ENCODE results near the gene MEI1.
A peak's percentile ranks its signal among the peaks of the same experiment; 100 is the strongest.

The MEI1 gene

DNA sequence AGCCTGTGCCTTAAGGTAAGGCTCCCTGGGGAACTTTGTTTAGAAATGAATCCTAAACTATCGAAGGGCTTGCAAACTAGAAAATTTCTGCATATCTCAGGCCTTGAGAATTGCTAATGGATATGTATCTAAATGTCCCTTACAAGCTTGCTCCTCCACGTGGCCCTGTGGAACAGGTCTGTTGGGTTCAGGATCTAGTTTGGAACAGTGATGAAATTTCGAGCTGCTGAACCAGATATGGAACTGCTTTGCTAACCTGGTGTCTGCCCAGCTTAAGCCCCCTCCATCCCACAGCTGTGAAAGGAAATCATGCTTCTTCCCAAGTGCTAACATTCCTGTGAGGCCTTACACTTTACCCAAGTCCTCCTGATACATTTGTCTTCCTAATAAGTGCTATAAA, 145.2 kb downstream of the MEI1 start:
- H3K4me1 ChIP-seq (ENCODE audit: control insufficient read depth, low read length) = peaks cover 93% of the 10 kb centered on the region

DNA sequence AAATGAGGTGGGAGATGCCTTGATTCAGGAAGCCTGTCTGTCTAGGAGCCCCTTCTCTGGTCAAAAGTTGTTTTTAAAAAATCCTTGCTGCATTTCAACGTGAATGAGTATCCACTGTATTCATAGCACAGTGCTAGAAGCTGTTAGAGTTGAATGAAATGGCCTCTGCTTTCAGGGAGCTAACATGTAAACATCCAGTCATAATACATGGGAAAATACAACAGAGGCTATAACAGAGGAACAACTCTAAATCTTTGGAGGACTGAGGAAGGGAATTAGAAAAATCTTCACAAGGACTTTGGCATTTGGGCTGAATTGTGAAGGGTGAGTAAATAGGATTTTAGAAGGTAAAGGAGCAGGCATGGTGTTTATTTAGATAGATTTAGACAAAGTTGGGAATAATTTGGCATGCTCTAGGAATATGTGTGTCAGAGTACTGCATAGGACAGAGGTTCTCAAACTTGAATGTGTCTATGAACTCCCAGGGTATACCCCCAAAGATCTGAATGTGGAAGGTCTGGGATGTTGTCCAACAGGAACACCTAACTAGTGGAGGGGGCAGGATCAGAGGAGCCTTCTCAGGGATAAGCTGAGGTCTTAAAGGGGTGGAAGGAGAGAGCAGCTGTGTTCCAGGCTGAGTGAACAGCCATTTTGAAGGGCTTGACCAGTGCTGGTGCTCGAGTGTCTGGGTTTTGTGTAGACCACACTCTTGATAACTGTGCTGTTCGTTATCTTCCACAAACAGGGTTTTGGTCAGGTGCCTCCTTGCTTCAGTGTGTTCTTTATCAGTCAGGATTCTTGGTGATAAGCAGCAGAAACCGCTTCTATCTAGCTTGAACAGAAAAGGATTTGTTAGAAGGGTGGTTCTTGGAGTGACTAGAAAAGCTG, 146.3 kb downstream of the MEI1 start:
- Histone ChIP-seq H3K9me3 (ENCODE audit: control insufficient read depth, insufficient read depth, low read length) (no peaks in the 10 kb centered on the region), H3K79me2 (ENCODE audit: control insufficient read depth, low read length) (peaks cover 99% of the 10 kb centered on the region), H3K4me1 (ENCODE audit: control insufficient read depth, low read length) (peaks cover 85% of the 10 kb centered on the region), H4K20me1 (ENCODE audit: control insufficient read depth, insufficient read depth, low read depth, low read length) (peaks cover 54% of the 10 kb centered on the region), H3K9me2 (replicated peaks; ENCODE audit: control insufficient read depth, low read length) (no peaks in the 10 kb centered on the region), H3F3A (ENCODE audit: control insufficient read depth, insufficient read depth) (peaks cover 14% of the 10 kb centered on the region), H3K4me2 (ENCODE audit: low read length) (peak overlapping the region; percentile 58), H3K27me3 (ENCODE audit: control insufficient read depth, low read length) (no peaks in the 10 kb centered on the region), H3K27ac (ENCODE audit: low read depth, low read length) (peak overlapping the region; percentile 56), H3K36me3 (ENCODE audit: control insufficient read depth, low read length) (peaks cover 87% of the 10 kb centered on the region), H3K4me3 (ENCODE audit: low read length) (peak overlapping the region; percentile 39)
- TF ChIP-seq, protein P1, sequence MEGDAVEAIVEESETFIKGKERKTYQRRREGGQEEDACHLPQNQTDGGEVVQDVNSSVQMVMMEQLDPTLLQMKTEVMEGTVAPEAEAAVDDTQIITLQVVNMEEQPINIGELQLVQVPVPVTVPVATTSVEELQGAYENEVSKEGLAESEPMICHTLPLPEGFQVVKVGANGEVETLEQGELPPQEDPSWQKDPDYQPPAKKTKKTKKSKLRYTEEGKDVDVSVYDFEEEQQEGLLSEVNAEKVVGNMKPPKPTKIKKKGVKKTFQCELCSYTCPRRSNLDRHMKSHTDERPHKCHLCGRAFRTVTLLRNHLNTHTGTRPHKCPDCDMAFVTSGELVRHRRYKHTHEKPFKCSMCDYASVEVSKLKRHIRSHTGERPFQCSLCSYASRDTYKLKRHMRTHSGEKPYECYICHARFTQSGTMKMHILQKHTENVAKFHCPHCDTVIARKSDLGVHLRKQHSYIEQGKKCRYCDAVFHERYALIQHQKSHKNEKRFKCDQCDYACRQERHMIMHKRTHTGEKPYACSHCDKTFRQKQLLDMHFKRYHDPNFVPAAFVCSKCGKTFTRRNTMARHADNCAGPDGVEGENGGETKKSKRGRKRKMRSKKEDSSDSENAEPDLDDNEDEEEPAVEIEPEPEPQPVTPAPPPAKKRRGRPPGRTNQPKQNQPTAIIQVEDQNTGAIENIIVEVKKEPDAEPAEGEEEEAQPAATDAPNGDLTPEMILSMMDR (IDR thresholded peaks at IDR 0.05; ENCODE audit: low read depth, low read length, poor library complexity, severe bottlenecking) = no peak
- TF ChIP-seq EZH2phosphoT487 (IDR thresholded peaks at IDR 0.05; ENCODE audit: borderline replicate concordance, low read length) = no peak

More for the DNA sequence above, 145.2 kb downstream of the MEI1 start:
- Histone ChIP-seq H4K20me1 (ENCODE audit: control insufficient read depth, insufficient read depth, low read depth, low read length) (peaks cover 56% of the 10 kb centered on the region), H3F3A (ENCODE audit: control insufficient read depth, insufficient read depth) (peaks cover 18% of the 10 kb centered on the region), H3K9me2 (replicated peaks; ENCODE audit: control insufficient read depth, low read length) (no peaks in the 10 kb centered on the region), H3K4me2 (ENCODE audit: low read length) (peak overlapping the region; percentile 58), H3K9me3 (ENCODE audit: control insufficient read depth, insufficient read depth, low read length) (no peaks in the 10 kb centered on the region), H3K79me2 (ENCODE audit: control insufficient read depth, low read length) (peaks cover 99% of the 10 kb centered on the region), H3K27ac (ENCODE audit: low read depth, low read length) (peak overlapping the region; percentile 56), H3K4me3 (ENCODE audit: low read length) (peak overlapping the region; percentile 37), H3K36me3 (ENCODE audit: control insufficient read depth, low read length) (peaks cover 91% of the 10 kb centered on the region), H3K27me3 (ENCODE audit: control insufficient read depth, low read length) (no peaks in the 10 kb centered on the region)
- no peak for TF ChIP-seq EZH2phosphoT487 (IDR thresholded peaks at IDR 0.05; ENCODE audit: borderline replicate concordance, low read length)
- TF ChIP-seq, protein P1 (IDR thresholded peaks at IDR 0.05; ENCODE audit: low read depth, low read length, poor library complexity, severe bottlenecking) = no peak

DNA sequence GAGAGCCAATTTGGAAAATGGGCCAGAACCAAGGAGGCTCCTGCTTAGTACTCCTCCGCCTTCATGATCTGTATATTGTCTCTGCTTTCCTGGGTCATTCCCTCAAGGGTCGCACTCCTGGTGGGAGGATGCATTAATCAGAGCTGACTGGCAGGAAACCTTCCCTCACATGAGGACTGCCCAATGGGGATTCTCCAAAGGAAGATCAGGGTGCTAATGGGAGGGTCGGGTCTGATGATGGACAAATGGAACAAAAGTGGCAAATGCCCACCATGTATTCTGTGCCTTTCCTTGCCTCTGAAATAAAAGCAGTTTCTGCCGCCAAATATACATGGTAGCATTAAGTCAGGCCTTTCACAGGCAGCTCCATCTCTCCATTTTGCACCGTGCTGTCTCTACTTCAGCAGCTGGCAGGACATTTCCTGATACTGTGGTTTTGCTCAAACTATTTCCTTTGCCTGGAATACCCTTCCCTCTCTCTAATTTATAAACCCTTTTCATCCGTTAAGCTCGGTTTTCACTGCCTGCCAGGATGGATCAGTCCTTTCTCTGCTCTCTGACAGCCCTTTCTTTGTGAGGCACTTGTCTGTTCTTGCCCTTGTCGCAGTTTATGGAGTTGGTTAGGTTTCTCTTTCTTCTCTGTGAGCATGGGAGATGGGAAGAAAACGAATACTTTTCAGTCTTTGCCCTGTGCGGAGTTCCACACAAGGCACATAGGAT, 147.1 kb downstream of the MEI1 start:
- peak overlapping the region; percentile 58 for H3K4me2 ChIP-seq (ENCODE audit: low read length)

More for the DNA sequence above, 147.1 kb downstream of the MEI1 start:
- peak overlapping the region; percentile 56; the same call in 1 of the 2 replicates for H3K27ac ChIP-seq (ENCODE audit: low read depth, low read length)
- H3K9me3 ChIP-seq (ENCODE audit: control insufficient read depth, insufficient read depth, low read length) = no peaks in the 10 kb centered on the region
- peaks cover 99% of the 10 kb centered on the region for H3K79me2 ChIP-seq (ENCODE audit: control insufficient read depth, low read length)
- H3K4me1 ChIP-seq (ENCODE audit: control insufficient read depth, low read length) = peaks cover 77% of the 10 kb centered on the region
- H4K20me1 ChIP-seq (ENCODE audit: control insufficient read depth, insufficient read depth, low read depth, low read length) = peaks cover 47% of the 10 kb centered on the region
- TF ChIP-seq, protein P1 (IDR thresholded peaks at IDR 0.05; ENCODE audit: low read depth, low read length, poor library complexity, severe bottlenecking) = no peak
- no peak for TF ChIP-seq EZH2phosphoT487 (IDR thresholded peaks at IDR 0.05; ENCODE audit: borderline replicate concordance, low read length)
- H3K4me3 ChIP-seq (ENCODE audit: low read length) = peak overlapping the region; percentile 39
- H3K9me2 ChIP-seq (replicated peaks; ENCODE audit: control insufficient read depth, low read length) = no peaks in the 10 kb centered on the region
- peaks cover 82% of the 10 kb centered on the region for H3K36me3 ChIP-seq (ENCODE audit: control insufficient read depth, low read length)
- no peaks in the 10 kb centered on the region for H3K27me3 ChIP-seq (ENCODE audit: control insufficient read depth, low read length)
- peaks cover 14% of the 10 kb centered on the region; the same call in 1 of the 2 replicates for H3F3A ChIP-seq (ENCODE audit: control insufficient read depth, insufficient read depth)

Measured in DOHH2 (cell line).